Measurements from ENCODE around the gene NLN.
"Not testable (repeated sequence)": the region's sequence is repeated elsewhere in the genome, so short reads cannot be mapped to it uniquely, and the experiment has no call there.

NLN gene

DNA sequence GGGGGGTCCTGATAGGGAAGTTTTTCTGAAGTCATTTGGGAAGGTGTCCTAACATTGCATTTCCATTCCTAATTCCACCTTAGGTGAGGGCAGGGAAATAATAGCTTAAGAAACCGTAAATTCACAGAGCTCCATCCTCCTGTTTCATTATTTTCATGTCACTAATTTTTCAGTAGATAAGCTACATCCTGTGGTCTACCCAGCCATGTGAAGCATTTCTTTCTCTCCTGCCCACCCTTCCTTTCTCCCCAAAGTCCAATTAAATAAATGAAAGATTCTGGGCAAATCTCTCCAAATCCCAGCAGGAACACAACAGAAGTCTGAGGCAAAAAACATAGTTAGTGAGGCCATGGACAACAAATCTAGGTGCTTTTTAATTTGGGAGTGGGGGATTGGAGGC lies 109.3 kb downstream of the NLN start:
- DNase-seq (ENCODE audit: low read depth in 4 of 4, low spot score in 1 of 4) = no peak

DNA sequence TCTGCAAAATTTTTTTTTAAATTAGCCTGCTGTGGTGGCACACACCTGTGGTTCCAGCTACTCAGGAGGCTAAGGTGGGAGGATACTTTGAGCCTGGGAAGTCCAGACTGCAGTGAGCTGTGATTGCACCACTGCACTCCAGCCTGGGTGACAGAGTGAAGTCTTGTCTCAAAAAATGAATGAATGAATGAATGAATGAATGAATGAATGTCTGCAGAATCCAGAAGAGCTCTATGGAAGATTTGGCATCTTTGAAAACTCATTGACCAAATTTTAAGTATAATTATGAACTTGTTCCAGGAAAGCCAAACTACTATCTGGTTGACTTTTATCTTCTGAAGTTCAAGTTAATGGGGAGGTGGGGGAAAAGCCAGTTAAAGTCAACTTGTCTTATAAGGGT lies 110.1 kb downstream of the NLN start:
- DNase-seq (ENCODE audit: low read depth in 4 of 4, low spot score in 1 of 4) = no peak

- DNase-seq (ENCODE audit: low read depth in 4 of 4, low spot score in 1 of 4) = no peak
Measured at GRCh38 chr5:65832603-65833228, 110.7 kb downstream of the NLN start.

DNA sequence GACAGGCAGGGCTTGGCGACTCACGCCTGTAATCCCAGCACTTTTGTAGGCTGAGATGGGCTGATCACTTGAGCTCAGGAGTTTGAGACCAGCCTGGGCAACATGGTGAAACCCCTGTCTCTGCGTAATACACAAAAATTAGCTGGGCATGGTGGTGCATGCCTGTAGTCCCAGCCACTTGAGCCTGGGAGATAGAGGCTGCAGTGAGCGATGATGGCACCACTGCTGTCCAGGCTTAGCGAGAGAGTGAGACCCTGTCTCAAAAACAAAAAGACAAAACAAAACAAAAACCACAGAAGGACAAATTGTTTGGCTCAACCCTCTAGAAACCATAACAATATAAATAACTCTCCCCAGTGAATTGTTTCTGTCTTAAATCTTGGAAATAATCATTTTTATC lies 111.8 kb downstream of the NLN start:
- DNase-seq (ENCODE audit: low read depth in 4 of 4, low spot score in 1 of 4) = no peak

GRCh38 chr5:65834306-65834705 lies 112.3 kb downstream of the NLN start:
- DNase-seq (ENCODE audit: low read depth in 4 of 4, low spot score in 1 of 4) = no peak

DNA sequence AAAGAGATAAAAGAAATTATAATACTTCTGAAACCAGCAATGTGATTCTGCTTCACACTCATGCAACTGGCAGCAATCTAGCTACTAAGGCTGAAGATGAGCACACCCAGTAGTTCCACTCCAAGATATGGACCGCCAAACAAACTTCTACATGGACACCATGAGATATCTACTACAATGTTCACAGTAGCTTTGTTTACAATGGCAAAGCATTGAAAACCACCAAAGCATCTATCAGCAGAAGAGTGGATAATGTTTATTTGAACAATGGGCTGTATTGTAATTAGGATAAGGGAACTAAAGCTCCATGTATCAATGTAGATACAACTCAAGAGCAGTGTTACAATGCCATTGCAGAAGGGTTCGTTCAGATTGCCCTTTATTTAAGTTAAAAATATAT lies 113.2 kb downstream of the NLN start:
- DNase-seq (ENCODE audit: low read depth in 4 of 4, low spot score in 1 of 4) = no peak

- no peak for DNase-seq (ENCODE audit: low read depth in 4 of 4, low spot score in 1 of 4)
Measured at GRCh38 chr5:65837139-65837538, 115.1 kb downstream of the NLN start.

- DNase-seq (ENCODE audit: low read depth in 4 of 4, low spot score in 1 of 4) = not testable (repeated sequence)
Measured at GRCh38 chr5:65839170-65839569, 117.2 kb downstream of the NLN start.

GRCh38 chr5:65840071-65840470 lies 118.1 kb downstream of the NLN start:
- no peak for DNase-seq (ENCODE audit: low read depth in 4 of 4, low spot score in 1 of 4)

DNA sequence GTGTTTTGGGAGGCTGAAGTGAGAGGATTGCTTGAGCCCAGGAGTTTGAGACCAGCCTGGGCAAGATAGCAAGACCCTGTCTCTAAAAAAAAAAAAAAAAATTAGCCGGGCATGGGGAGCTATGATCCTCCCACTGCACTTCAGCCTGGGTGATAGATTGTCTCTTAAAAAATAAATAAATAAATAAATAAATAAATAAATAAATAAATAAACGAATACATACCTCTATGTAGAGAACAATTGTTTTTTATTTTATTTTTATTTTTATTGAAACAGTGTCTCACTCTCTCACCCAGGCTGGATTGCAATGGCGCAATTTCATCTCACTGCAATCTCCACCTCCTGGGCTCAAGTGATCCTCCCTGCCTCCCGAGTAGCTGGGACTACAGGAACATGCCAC lies 122.8 kb downstream of the NLN start:
- not testable (repeated sequence) for DNase-seq (ENCODE audit: low read depth in 4 of 4, low spot score in 1 of 4)

DNA sequence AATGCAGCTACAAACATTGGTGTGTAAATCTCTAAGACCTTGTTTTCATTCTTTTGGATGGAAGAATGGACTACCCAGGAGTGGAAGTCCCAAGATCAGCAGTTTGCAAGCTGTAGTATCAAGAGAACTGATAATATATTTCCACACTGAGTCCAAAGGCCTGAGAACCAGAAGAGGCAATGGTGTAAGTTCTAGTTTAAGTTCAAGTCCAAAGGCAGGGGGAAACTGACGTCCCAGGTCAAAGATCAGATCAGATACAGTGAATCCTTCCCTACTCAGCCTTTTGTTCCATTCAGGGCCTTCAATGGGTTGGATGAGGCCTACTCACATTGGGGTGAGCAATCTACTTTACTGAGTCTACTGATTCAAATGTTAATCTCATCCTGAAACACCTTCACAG lies 124.1 kb downstream of the NLN start:
- no peak for DNase-seq (ENCODE audit: low read depth in 4 of 4, low spot score in 1 of 4)

DNA sequence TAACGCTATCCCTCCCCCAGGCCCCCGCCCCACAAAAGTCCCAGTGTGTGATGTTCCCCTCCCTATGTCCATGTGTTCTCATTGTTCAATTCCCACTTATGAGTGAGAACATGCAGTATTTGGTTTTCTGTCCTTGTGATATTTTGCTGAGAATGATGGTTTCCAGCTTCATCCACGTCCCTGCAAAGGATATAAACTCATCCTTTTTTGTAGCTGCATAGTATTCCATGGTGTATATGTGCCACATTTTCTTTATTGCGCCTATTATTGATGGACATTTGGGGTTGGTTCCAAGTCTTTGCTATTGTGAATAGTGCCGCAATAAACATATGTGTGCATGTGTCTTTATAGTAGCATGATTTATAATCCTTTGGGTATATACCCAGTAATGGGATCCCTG lies 125.0 kb downstream of the NLN start:
- DNase-seq (ENCODE audit: low read depth in 4 of 4, low spot score in 1 of 4) = not testable (repeated sequence)

GRCh38 chr5:65849918-65850317 lies 127.9 kb downstream of the NLN start:
- DNase-seq (ENCODE audit: low read depth in 4 of 4, low spot score in 1 of 4) = not testable (repeated sequence)

GRCh38 chr5:65854925-65855324 lies 132.9 kb downstream of the NLN start:
- DNase-seq (ENCODE audit: low read depth in 4 of 4, low spot score in 1 of 4) = no peak

DNA sequence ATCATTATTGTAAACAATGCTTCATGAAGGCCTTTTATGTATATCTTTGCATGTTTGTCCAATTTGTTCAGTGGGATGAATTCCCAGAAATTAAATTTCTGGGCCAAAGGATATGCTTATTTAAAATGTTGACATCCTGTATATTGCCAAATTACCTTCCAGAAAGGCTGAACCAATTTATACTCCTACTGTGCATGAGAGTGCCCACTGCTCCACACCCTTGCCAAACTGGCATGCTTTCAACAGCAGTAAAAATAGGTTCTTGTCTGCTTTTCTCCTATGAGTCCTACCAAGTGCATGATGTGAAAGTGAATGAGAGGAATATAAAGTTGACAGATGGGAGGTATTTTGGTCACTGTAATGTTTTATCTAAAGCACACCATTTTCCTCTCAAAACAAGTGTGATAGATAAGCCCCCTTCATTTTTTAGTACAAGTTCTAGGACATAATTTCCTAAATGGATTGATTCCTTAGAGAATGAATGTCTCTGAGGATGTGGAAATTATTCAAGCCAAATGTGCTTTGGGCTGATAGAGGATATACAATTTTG lies 133.8 kb downstream of the NLN start:
- no peak for DNase-seq (ENCODE audit: low read depth in 4 of 4, low spot score in 1 of 4)

DNA sequence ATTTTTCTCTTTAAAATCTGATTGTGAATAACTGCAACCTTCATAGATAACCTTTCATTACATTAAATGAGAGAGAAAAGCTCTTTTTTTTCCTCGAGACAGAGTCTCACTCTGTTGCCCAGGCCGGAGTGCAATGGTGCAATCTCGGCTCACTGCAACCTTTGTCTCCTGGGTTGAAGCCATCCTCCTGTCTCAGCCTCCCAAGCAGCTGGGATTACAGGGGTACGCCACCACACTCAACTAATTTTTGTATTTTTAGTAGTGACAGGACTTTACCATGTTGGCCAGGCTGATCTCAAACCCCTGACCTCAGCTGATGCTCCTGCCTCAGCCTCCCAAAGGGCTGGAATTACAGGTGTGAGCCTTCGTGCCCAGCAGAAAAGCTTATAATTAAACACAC lies 134.5 kb downstream of the NLN start:
- no peak for DNase-seq (ENCODE audit: low read depth in 4 of 4, low spot score in 1 of 4)

DNA sequence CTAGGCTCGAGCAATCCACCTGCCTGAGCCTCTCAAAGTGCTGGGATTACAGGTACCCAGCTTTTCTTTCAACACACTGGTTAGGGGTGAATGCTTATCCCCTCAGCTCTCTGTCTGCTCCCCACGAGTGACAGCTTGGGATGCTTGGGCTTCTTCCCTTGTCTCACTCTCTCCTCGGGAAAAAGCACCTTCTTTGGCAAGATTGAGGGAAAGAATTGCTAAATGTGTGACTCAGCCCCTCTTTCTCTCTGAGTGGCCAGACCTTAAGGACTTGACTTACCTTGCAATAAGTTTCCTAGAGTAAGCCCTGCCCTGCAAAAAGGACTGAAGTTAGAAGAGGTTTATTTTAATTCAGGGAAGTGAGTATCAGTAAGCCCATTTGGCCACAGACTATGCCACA lies 136.3 kb downstream of the NLN start:
- no peak for DNase-seq (ENCODE audit: low read depth in 4 of 4, low spot score in 1 of 4)

GRCh38 chr5:65861830-65862241 lies 139.8 kb downstream of the NLN start:
- no peak for DNase-seq (ENCODE audit: low read depth in 4 of 4, low spot score in 1 of 4)

- DNase-seq (ENCODE audit: low read depth in 4 of 4, low spot score in 1 of 4) = no peak
Measured at GRCh38 chr5:65862384-65862783, 140.4 kb downstream of the NLN start.

DNA sequence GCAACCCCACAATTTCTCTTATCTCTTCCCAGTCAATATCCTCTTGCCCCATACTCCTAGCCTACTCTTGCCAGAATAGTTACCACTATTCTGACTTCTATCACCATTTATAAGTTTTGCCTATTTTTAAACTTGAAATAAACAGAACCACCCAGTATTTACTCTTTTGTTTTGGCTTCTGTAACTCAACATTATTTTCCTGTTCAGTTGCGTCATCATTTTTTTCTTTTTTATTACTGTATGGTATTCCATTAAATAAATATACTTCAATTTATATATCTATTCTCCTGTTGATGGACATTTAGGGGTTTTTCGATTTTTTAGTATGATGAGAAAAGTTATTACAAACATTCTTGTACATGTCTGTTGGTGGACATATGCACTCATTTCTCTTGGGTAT lies 141.7 kb downstream of the NLN start:
- DNase-seq (ENCODE audit: low read depth in 4 of 4, low spot score in 1 of 4) = no peak

DNA sequence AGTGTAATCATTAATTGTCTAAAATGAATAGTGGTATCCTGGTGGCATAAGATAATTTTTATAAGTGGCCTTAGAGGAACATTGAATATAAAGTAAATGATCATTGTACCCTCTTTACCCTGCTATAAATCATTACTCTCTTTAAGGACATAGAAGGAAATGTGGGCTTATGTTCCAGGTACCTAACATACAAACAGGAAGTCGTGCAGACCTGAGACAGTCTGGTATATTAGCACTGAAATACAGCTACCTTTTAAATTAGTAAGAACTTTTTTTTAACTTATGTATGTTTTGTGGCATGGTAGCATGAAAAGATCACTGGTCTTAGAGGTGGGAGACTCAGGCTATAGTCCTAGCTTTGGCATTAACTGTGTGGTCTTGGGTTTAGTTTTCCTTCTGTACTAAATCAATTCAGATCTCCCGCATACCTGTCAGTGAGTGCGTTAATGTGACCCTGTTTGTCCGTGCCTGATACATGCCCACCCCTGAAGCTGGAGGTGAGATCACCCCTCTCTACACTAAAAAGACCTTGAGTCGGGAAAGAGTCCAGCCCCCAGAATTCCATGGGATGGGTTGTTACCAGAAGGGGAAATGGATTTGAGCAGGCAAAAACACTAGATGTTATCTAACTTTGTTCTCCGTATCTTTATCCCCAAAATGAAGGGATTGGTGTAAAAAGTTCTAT lies 145.0 kb downstream of the NLN start:
- DNase-seq (ENCODE audit: low read depth in 4 of 4, low spot score in 1 of 4) = no peak

DNA sequence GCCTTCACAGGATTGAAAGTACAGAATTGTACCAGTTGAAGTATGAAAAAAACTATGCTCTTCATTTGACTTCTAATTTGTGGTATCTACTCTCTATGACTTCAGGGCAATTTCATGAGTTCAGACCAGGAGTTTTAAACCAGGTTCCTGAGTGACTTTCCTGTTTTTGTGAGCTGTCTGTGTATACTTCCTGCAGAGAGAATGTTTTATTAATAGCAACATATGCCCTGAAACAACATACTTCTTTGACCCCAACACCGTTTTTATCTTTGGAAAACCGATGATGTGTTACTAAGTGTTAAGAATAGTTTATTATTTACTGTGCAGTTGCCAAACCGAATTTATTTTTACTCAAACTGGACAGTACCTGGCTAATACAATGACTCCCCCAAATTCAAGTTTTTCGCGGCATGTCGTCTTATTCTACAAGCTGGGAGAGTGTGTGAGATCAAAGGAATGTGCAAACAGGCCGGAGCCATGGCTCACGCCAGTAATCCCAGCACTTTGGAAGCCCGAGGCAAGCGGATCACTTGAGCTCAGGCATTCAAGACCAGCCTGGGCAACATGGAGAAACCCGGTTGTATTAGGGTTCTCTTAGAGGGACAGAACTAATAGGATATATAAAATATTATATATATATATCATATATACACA lies 145.7 kb downstream of the NLN start:
- DNase-seq (ENCODE audit: low read depth in 4 of 4, low spot score in 1 of 4) = no peak
